ENCODE results near the gene CD4.

- TF ChIP-seq, protein P1, sequence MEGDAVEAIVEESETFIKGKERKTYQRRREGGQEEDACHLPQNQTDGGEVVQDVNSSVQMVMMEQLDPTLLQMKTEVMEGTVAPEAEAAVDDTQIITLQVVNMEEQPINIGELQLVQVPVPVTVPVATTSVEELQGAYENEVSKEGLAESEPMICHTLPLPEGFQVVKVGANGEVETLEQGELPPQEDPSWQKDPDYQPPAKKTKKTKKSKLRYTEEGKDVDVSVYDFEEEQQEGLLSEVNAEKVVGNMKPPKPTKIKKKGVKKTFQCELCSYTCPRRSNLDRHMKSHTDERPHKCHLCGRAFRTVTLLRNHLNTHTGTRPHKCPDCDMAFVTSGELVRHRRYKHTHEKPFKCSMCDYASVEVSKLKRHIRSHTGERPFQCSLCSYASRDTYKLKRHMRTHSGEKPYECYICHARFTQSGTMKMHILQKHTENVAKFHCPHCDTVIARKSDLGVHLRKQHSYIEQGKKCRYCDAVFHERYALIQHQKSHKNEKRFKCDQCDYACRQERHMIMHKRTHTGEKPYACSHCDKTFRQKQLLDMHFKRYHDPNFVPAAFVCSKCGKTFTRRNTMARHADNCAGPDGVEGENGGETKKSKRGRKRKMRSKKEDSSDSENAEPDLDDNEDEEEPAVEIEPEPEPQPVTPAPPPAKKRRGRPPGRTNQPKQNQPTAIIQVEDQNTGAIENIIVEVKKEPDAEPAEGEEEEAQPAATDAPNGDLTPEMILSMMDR (IDR thresholded peaks at IDR 0.05): no peak
- TF ChIP-seq POLR2AphosphoS5 (IDR thresholded peaks at IDR 0.05) (no peak), EP300 (IDR thresholded peaks at IDR 0.05) (no peak)
Observed at GRCh38 chr12:6778217-6778573, 11.1 kb upstream of the CD4 start.

Data from upper lobe of left lung (tissue), 4 donors.